ENCODE measurements around the gene NFILZ.

DNA sequence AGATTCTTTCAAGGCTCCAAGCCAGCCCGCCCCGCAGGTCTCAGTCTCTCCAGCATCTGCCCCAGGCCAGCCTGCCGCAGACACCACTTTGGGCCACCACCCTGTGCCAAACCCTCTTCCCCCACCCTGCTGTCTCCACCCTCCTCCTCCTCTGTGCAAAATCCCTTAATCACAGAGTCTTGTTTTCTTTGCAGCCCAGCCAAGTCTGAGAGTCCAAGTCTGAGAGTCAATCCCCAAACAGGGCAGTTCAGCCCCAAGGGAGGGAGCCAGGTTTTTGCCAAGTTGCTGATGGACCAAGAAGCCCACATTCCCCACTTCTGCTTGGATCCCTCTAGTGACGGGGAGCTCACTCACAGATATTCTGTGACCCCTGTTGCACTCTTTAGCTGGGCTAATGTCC, 23.0 kb upstream of the NFILZ start:
- TF ChIP-seq, protein P1, sequence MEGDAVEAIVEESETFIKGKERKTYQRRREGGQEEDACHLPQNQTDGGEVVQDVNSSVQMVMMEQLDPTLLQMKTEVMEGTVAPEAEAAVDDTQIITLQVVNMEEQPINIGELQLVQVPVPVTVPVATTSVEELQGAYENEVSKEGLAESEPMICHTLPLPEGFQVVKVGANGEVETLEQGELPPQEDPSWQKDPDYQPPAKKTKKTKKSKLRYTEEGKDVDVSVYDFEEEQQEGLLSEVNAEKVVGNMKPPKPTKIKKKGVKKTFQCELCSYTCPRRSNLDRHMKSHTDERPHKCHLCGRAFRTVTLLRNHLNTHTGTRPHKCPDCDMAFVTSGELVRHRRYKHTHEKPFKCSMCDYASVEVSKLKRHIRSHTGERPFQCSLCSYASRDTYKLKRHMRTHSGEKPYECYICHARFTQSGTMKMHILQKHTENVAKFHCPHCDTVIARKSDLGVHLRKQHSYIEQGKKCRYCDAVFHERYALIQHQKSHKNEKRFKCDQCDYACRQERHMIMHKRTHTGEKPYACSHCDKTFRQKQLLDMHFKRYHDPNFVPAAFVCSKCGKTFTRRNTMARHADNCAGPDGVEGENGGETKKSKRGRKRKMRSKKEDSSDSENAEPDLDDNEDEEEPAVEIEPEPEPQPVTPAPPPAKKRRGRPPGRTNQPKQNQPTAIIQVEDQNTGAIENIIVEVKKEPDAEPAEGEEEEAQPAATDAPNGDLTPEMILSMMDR (IDR thresholded peaks at IDR 0.05; ENCODE audit: low read depth, low read length) = no peak
- no peak for TF ChIP-seq POLR2A (IDR thresholded peaks at IDR 0.05; ENCODE audit: extremely low read depth, insufficient read length)
